ENCODE data around the gene SUGCT. TPM values are rescaled to one million over a fixed set of nuclear protein-coding genes. Genes with fewer than 3 reads are reported as not detected.
"Not testable (repeated sequence)": the region's sequence is repeated elsewhere in the genome, so short reads cannot be mapped to it uniquely, and the experiment has no call there.

Gene SUGCT
- total and polyA plus RNA-seq, 3 experiments from 2014 or later, result 1.1 to 1.4 (median 1.3) TPM

- CTCF ChIA-PET, result no interaction called here
- POLR2A ChIA-PET, result no interaction called here
- H3K4me3 ChIP-seq (ENCODE audit: low read length), result no peak overlapping the region
- H3K27ac Mint-ChIP-seq, result no peak overlapping the region
- H3K27ac ChIP-seq (ENCODE audit: low read depth, low read length), result no peak overlapping the region
- no peaks in the 10 kb centered on the region for H3K9me3 ChIP-seq (ENCODE audit: low read length)
- no peak for DNase-seq
- no peak overlapping the region for H3K4me3 Mint-ChIP-seq
- no peaks in the 10 kb centered on the region for H3K27me3 Mint-ChIP-seq
- H3K27me3 ChIP-seq (ENCODE audit: insufficient read depth, low read length, poor library complexity, severe bottlenecking), result no peaks in the 10 kb centered on the region
- H3K4me1 ChIP-seq (ENCODE audit: insufficient read depth, low read length), result no peaks in the 10 kb centered on the region
- H3K4me1 Mint-ChIP-seq, result no peaks in the 10 kb centered on the region
- no peaks in the 10 kb centered on the region for H3K36me3 ChIP-seq (ENCODE audit: insufficient read depth, low read length)
- no peaks in the 10 kb centered on the region for H3K36me3 Mint-ChIP-seq
- H3K9me3 Mint-ChIP-seq, result peaks cover 2 to 19% (median 8%) of the 10 kb centered on the region in 5 donors
Observed at GRCh38 chr7:40611095-40611871, 476.5 kb downstream of the SUGCT start.

- H3K27me3 ChIP-seq (ENCODE audit: insufficient read depth, low read length, poor library complexity, severe bottlenecking), result no peaks in the 10 kb centered on the region
- H3K4me1 ChIP-seq (ENCODE audit: insufficient read depth, low read length), result no peaks in the 10 kb centered on the region
- no peaks in the 10 kb centered on the region for H3K9me3 ChIP-seq (ENCODE audit: low read length)
- DNase-seq, result no peak
- no peak overlapping the region for H3K4me3 ChIP-seq (ENCODE audit: low read length)
- H3K9me3 Mint-ChIP-seq, result peaks cover 2 to 20% (median 8%) of the 10 kb centered on the region in 5 donors
- H3K36me3 Mint-ChIP-seq, result no peaks in the 10 kb centered on the region
- POLR2A ChIA-PET, result no interaction called here
- H3K4me1 Mint-ChIP-seq, result no peaks in the 10 kb centered on the region
- CTCF ChIA-PET, result no interaction called here
- H3K27ac Mint-ChIP-seq, result no peak overlapping the region
- no peak overlapping the region for H3K27ac ChIP-seq (ENCODE audit: low read depth, low read length)
- H3K4me3 Mint-ChIP-seq, result no peak overlapping the region
- no peaks in the 10 kb centered on the region for H3K27me3 Mint-ChIP-seq
- no peaks in the 10 kb centered on the region for H3K36me3 ChIP-seq (ENCODE audit: insufficient read depth, low read length)
Observed at GRCh38 chr7:40612298-40612697, 477.5 kb downstream of the SUGCT start.

- Mint-ChIP-seq H3K4me1 (no peaks in the 10 kb centered on the region), H3K9me3 (peaks cover 0 to 9% (median 2%) of the 10 kb centered on the region in 5 donors), H3K27ac (no peak overlapping the region), H3K4me3 (no peak overlapping the region), H3K36me3 (no peaks in the 10 kb centered on the region), H3K27me3 (no peaks in the 10 kb centered on the region)
- no peaks in the 10 kb centered on the region for H3K36me3 ChIP-seq (ENCODE audit: insufficient read depth, low read length)
- no peak overlapping the region for H3K27ac ChIP-seq (ENCODE audit: low read depth, low read length)
- no peak overlapping the region for H3K4me3 ChIP-seq (ENCODE audit: low read length)
- no peaks in the 10 kb centered on the region for H3K4me1 ChIP-seq (ENCODE audit: insufficient read depth, low read length)
- H3K27me3 ChIP-seq (ENCODE audit: insufficient read depth, low read length, poor library complexity, severe bottlenecking), result no peaks in the 10 kb centered on the region
- no peaks in the 10 kb centered on the region for H3K9me3 ChIP-seq (ENCODE audit: low read length)
- POLR2A ChIA-PET, result no interaction called here
- CTCF ChIA-PET, result interaction anchor here (0.9 kb wide), 1 partner anchor 11 kb away, joined by 3 read pairs; no protein-coding TSS in a partner anchor
- DNase-seq, result no peak
Observed at GRCh38 chr7:40619647-40620046, 484.8 kb downstream of the SUGCT start.

- no peaks in the 10 kb centered on the region for H3K4me1 Mint-ChIP-seq
Observed at GRCh38 chr7:40621592-40621998, 486.8 kb downstream of the SUGCT start.

GRCh38 chr7:40622941-40623501 is 488.2 kb downstream of the SUGCT start:
- H3K27me3 Mint-ChIP-seq, result no peaks in the 10 kb centered on the region
- no peaks in the 10 kb centered on the region for H3K36me3 Mint-ChIP-seq
- no peak overlapping the region for H3K4me3 ChIP-seq (ENCODE audit: low read length)
- H3K4me1 Mint-ChIP-seq, result no peaks in the 10 kb centered on the region
- no peak for DNase-seq
- peaks cover 0 to 12% (median 6%) of the 10 kb centered on the region in 5 donors for H3K9me3 Mint-ChIP-seq
- H3K27ac Mint-ChIP-seq, result no peak overlapping the region
- peaks cover 2% of the 10 kb centered on the region for H3K9me3 ChIP-seq (ENCODE audit: low read length)
- H3K4me1 ChIP-seq (ENCODE audit: insufficient read depth, low read length), result no peaks in the 10 kb centered on the region
- no peak overlapping the region for H3K27ac ChIP-seq (ENCODE audit: low read depth, low read length)
- no peaks in the 10 kb centered on the region for H3K36me3 ChIP-seq (ENCODE audit: insufficient read depth, low read length)
- no peaks in the 10 kb centered on the region for H3K27me3 ChIP-seq (ENCODE audit: insufficient read depth, low read length, poor library complexity, severe bottlenecking)
- ChIA-PET POLR2A (no interaction called here), CTCF (no interaction called here)
- no peak overlapping the region for H3K4me3 Mint-ChIP-seq

More at GRCh38 chr7:40621592-40621998, 486.8 kb downstream of the SUGCT start:
- Mint-ChIP-seq H3K27me3 (no peaks in the 10 kb centered on the region), H3K9me3 (peaks cover 0 to 13% (median 6%) of the 10 kb centered on the region in 5 donors), H3K36me3 (no peaks in the 10 kb centered on the region), H3K27ac (no peak overlapping the region), H3K4me3 (no peak overlapping the region)
- ChIA-PET CTCF (no interaction called here), POLR2A (interaction anchor here (0.6 kb wide), 1 partner anchor 35 kb away, joined by 6 read pairs; no protein-coding TSS in a partner anchor)
- Histone ChIP-seq H3K36me3 (ENCODE audit: insufficient read depth, low read length) (no peaks in the 10 kb centered on the region), H3K4me1 (ENCODE audit: insufficient read depth, low read length) (no peaks in the 10 kb centered on the region), H3K4me3 (ENCODE audit: low read length) (no peak overlapping the region), H3K9me3 (ENCODE audit: low read length) (no peaks in the 10 kb centered on the region), H3K27me3 (ENCODE audit: insufficient read depth, low read length, poor library complexity, severe bottlenecking) (no peaks in the 10 kb centered on the region), H3K27ac (ENCODE audit: low read depth, low read length) (no peak overlapping the region)
- no peak for DNase-seq

GRCh38 chr7:40623863-40624262 is 489.1 kb downstream of the SUGCT start:
- H3K27ac Mint-ChIP-seq, result no peak overlapping the region
- peaks cover 4% of the 10 kb centered on the region for H3K9me3 ChIP-seq (ENCODE audit: low read length)
- no peaks in the 10 kb centered on the region for H3K4me1 ChIP-seq (ENCODE audit: insufficient read depth, low read length)
- ChIA-PET CTCF (no interaction called here), POLR2A (no interaction called here)
- H3K4me3 ChIP-seq (ENCODE audit: low read length), result no peak overlapping the region
- no peaks in the 10 kb centered on the region for H3K36me3 ChIP-seq (ENCODE audit: insufficient read depth, low read length)
- no peaks in the 10 kb centered on the region for H3K4me1 Mint-ChIP-seq
- no peaks in the 10 kb centered on the region for H3K27me3 Mint-ChIP-seq
- H3K36me3 Mint-ChIP-seq, result no peaks in the 10 kb centered on the region
- H3K9me3 Mint-ChIP-seq, result peaks cover 0 to 12% (median 5%) of the 10 kb centered on the region in 5 donors
- H3K27me3 ChIP-seq (ENCODE audit: insufficient read depth, low read length, poor library complexity, severe bottlenecking), result no peaks in the 10 kb centered on the region
- no peak overlapping the region for H3K4me3 Mint-ChIP-seq
- DNase-seq, result no peak
- no peak overlapping the region for H3K27ac ChIP-seq (ENCODE audit: low read depth, low read length)

- CTCF ChIA-PET; H3K4me1 Mint-ChIP-seq; H3K4me3 ChIP-seq (ENCODE audit: low read length); H3K27ac Mint-ChIP-seq; H3K27me3 Mint-ChIP-seq; H3K27me3 ChIP-seq (ENCODE audit: insufficient read depth, low read length, poor library complexity, severe bottlenecking); DNase-seq; H3K36me3 Mint-ChIP-seq; H3K36me3 ChIP-seq (ENCODE audit: insufficient read depth, low read length); H3K27ac ChIP-seq (ENCODE audit: low read depth, low read length); H3K4me1 ChIP-seq (ENCODE audit: insufficient read depth, low read length); POLR2A ChIA-PET; H3K4me3 Mint-ChIP-seq; H3K9me3 ChIP-seq (ENCODE audit: low read length): not testable (repeated sequence)
- peaks cover 2 to 12% (median 4%) of the 10 kb centered on the region in 5 donors for H3K9me3 Mint-ChIP-seq
Observed at GRCh38 chr7:40627361-40627760, 492.6 kb downstream of the SUGCT start.

GRCh38 chr7:40629891-40630290 is 495.1 kb downstream of the SUGCT start:
- ChIA-PET POLR2A (no interaction called here), CTCF (no interaction called here)
- Histone ChIP-seq H3K4me3 (ENCODE audit: low read length) (no peak overlapping the region), H3K4me1 (ENCODE audit: insufficient read depth, low read length) (no peaks in the 10 kb centered on the region), H3K27me3 (ENCODE audit: insufficient read depth, low read length, poor library complexity, severe bottlenecking) (no peaks in the 10 kb centered on the region), H3K9me3 (ENCODE audit: low read length) (peaks cover 4% of the 10 kb centered on the region), H3K36me3 (ENCODE audit: insufficient read depth, low read length) (no peaks in the 10 kb centered on the region), H3K27ac (ENCODE audit: low read depth, low read length) (no peak overlapping the region)
- H3K27ac Mint-ChIP-seq, result no peak overlapping the region
- no peak for DNase-seq
- no peak overlapping the region for H3K4me3 Mint-ChIP-seq
- H3K36me3 Mint-ChIP-seq, result no peaks in the 10 kb centered on the region
- peaks cover 2 to 8% (median 3%) of the 10 kb centered on the region in 5 donors for H3K9me3 Mint-ChIP-seq
- no peaks in the 10 kb centered on the region for H3K4me1 Mint-ChIP-seq
- no peaks in the 10 kb centered on the region for H3K27me3 Mint-ChIP-seq
